Endothelial cell of umbilical vein (primary cell): ENCODE data around the gene ADAT1. TPM values are rescaled to one million over a fixed set of nuclear protein-coding genes. Genes with fewer than 3 reads are reported as not detected.

ENCODE experiments used
- BruUV-seq: library from RNA; stranded (reverse); fragments of 400-500 nt; replicated peaks from 2 replicates; lab custom pipeline; 2021; lab: Mats Ljungman, UMichigan
- CTCF ChIA-PET: fragments of 300-600, 350-600 bp; sonication (Branson Sonifier 250); formaldehyde crosslinking; loops from one replicate; lab custom pipeline; 2021; ENCODE audit warnings: antibody characterized with exemption, inconsistent platforms; lab: Charles Lee
- POLR2A ChIA-PET: fragments of 300-600, 350-600 bp; sonication (Branson Sonifier 250); formaldehyde crosslinking; loops from one replicate; lab custom pipeline; 2021; ENCODE audit warnings: antibody characterized with exemption, inconsistent platforms; lab: Charles Lee
- DNase-seq: peaks from one replicate; pipeline ENCODE4 v3.0.0-alpha.2; 2011; ENCODE audit warnings: low read depth, low spot score
- FAIRE-seq: peaks from 2 replicates; lab custom pipeline; 2011; peaks lifted over from hg19 to GRCh38; lab: Jason Lieb, UNC
- H2AFZ ChIP-seq: 2 replicates; pipeline ENCODE4 v1.6.0; 2012; ENCODE audit warnings: low read depth, low read length, control low read depth, inconsistent platforms
- H3K27ac ChIP-seq: 2 replicates; pipeline ENCODE4 v1.5.1; 2011; ENCODE audit warnings: low read depth, mild to moderate bottlenecking, control low read depth, low read length, moderate library complexity; ENCODE audit not compliant: insufficient read depth
- H3K27me3 ChIP-seq, 2 experiments: 2 replicates each; pipeline versions ENCODE4 v1.6.0 to v1.6.1; 2011; ENCODE audit warnings: low read length in 2 of 2, mixed read lengths in 1 of 2; ENCODE audit not compliant: control insufficient read depth in 2 of 2, insufficient read depth in 2 of 2
- H3K36me3 ChIP-seq, 2 experiments: 2 replicates in 1 of 2; 3 replicates in 1 of 2; pipeline ENCODE4 v1.5.1; 2011; ENCODE audit warnings: low read length in 2 of 2, mild to moderate bottlenecking in 1 of 2, moderate library complexity in 1 of 2; ENCODE audit not compliant: control insufficient read depth in 2 of 2, insufficient read depth in 2 of 2; ENCODE audit errors: extremely low read depth in 1 of 2
- H3K4me1 ChIP-seq: 3 replicates; pipeline ENCODE4 v1.5.1; 2011; ENCODE audit warnings: mild to moderate bottlenecking, low read length; ENCODE audit not compliant: control insufficient read depth, insufficient read depth; ENCODE audit errors: extremely low read depth
- H3K4me2 ChIP-seq: 2 replicates; pipeline ENCODE4 v1.6.1; 2011; ENCODE audit warnings: low read length, control low read depth, mixed read lengths; ENCODE audit not compliant: insufficient read depth
- H3K4me3 ChIP-seq, 3 experiments: fragments of 200-600 bp in 1 of 3; sonication (generic), shearing (Covaris generic) in 1 of 3; replicated peaks in 1 of 3; 2 replicates each; pipeline ENCODE4 v1.5.1; 2011 to 2016; ENCODE audit warnings: control low read depth in 3 of 3, low read length in 3 of 3, mild to moderate bottlenecking in 2 of 3, inconsistent platforms in 1 of 3, low read depth in 1 of 3, moderate library complexity in 1 of 3; ENCODE audit not compliant: insufficient read depth in 1 of 3
- H3K79me2 ChIP-seq: 2 replicates; pipeline ENCODE4 v1.6.0; 2012; ENCODE audit warnings: low read length, inconsistent platforms; ENCODE audit not compliant: control insufficient read depth, insufficient read depth
- H3K9ac ChIP-seq: replicated peaks from 2 replicates; pipeline ENCODE3; 2011; ENCODE audit warnings: low read length, control low read depth; ENCODE audit not compliant: insufficient read depth; ENCODE audit errors: extremely low read depth
- H3K9me1 ChIP-seq: replicated peaks from 3 replicates; pipeline ENCODE4 v1.6.0; 2011; ENCODE audit warnings: mild to moderate bottlenecking, low read length; ENCODE audit not compliant: control insufficient read depth, insufficient read depth; ENCODE audit errors: extremely low read depth
- H3K9me3 ChIP-seq: replicated peaks from 2 replicates; pipeline ENCODE4 v1.5.1; 2012; ENCODE audit warnings: low read length, inconsistent platforms; ENCODE audit not compliant: control insufficient read depth, insufficient read depth
- H4K20me1 ChIP-seq: replicated peaks from 2 replicates; pipeline ENCODE3; 2011; ENCODE audit warnings: mild to moderate bottlenecking, low read length; ENCODE audit not compliant: control insufficient read depth, insufficient read depth; ENCODE audit errors: extremely low read depth
- EZH2 ChIP-seq: IDR thresholded peaks from 2 replicates; pipeline ENCODE4 v1.6.1; 2012; ENCODE audit warnings: borderline replicate concordance, low read depth, mild to moderate bottlenecking, moderate library complexity, low read length, inconsistent platforms; ENCODE audit not compliant: severe bottlenecking
- FOS ChIP-seq: IDR thresholded peaks from 2 replicates; pipeline ENCODE4 v1.6.1; 2011; ENCODE audit warnings: mild to moderate bottlenecking, low read length, moderate library complexity, borderline replicate concordance; ENCODE audit not compliant: insufficient read depth
- GATA2 ChIP-seq: IDR thresholded peaks from 2 replicates; pipeline ENCODE4 v1.7.0; 2011; ENCODE audit warnings: low read depth, mild to moderate bottlenecking, moderate library complexity, mixed read lengths, low read length; ENCODE audit not compliant: insufficient read length, insufficient read depth
- JUN ChIP-seq: IDR thresholded peaks from 2 replicates; pipeline ENCODE4 v1.6.1; 2011; ENCODE audit warnings: borderline replicate concordance, low read depth; ENCODE audit not compliant: insufficient read length, insufficient read depth
- MYC ChIP-seq: IDR thresholded peaks from one replicate; pipeline ENCODE4 v1.6.1; 2011; ENCODE audit warnings: mild to moderate bottlenecking, low read depth, low read length
- POLR2A ChIP-seq: IDR thresholded peaks from 2 replicates; pipeline ENCODE4 v1.6.1; 2012; ENCODE audit warnings: low read depth, mild to moderate bottlenecking, control low read depth, low read length
- POLR2AphosphoS5 ChIP-seq: IDR thresholded peaks from 2 replicates; pipeline ENCODE4 v1.6.1; 2012; ENCODE audit warnings: low read depth, mild to moderate bottlenecking, control low read depth, low read length, moderate library complexity; ENCODE audit not compliant: insufficient read depth
- dilution Hi-C: fragments of 300-500 bp; cut with MboI; formaldehyde crosslinking; loops from one replicate; pipeline ENCODE4 v1.15.0; 2019; ENCODE audit warnings: low sequenced_read_pairs; ENCODE audit not compliant: extremely low pct_ligation_motif_present
- intact Hi-C: fragments of 100-400 bp; cut with micrococcal nuclease; formaldehyde crosslinking; loops from one replicate; pipeline ENCODE4 v1.10.0; 2022
- polyA plus RNA-seq, 4 experiments: library from polyadenylated mRNA; depleted of rRNA in 3 of 4; stranded (reverse) in 3 of 4; unstranded in 1 of 4; fragments of >200 nt; gene quantifications; 2 replicates each; pipeline versions ENCODE4 v1.2.1 to v1.2.3, GENCODE V29; 2011 to 2012; ENCODE audit warnings: missing spikeins in 1 of 4
- total RNA-seq: library from RNA; stranded (reverse); gene quantifications from 2 replicates; pipeline ENCODE4 v1.2.3, GENCODE V29; 2021
- TF ChIP-seq, protein P1 (sequence below), 2 donors: IDR thresholded peaks; 1 replicate in 1 of 2; 2 replicates in 1 of 2; pipeline ENCODE4 v1.5.1; 2011; ENCODE audit warnings: low read length in 2 of 2, mild to moderate bottlenecking in 2 of 2, moderate library complexity in 2 of 2, control low read depth in 1 of 2, inconsistent platforms in 1 of 2, low read depth in 1 of 2; ENCODE audit not compliant: insufficient read depth in 1 of 2; ENCODE audit errors: extremely low read depth in 1 of 2
- TF ChIP-seq, protein P2 (sequence below): IDR thresholded peaks from 2 replicates; pipeline ENCODE4 v1.6.1; 2011; ENCODE audit not compliant: insufficient read depth, insufficient read length

The ADAT1 gene
- total and polyA plus RNA-seq, 2 donors (not counting 3 experiments of a cell fraction or from before 2014, with no cell fraction given), result 27.2 to 56.6 TPM

DNA sequence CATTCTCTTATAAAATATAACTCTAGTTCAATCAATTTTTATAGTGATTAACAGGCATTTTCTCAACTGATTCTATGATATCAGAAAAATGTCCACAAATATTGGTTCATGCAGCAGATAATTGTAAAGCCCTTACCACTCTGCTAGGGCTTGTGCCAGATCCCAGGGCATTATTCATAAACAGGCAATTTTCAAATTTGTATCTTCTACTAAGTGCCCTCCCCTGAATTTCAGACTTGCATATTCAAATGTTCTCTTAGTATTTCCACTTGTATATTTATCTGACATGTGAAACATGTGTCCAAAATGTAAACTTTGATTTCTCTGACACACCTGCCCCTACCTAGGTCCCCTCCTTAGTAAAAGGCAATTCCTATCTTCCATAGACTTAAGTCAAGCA is 44.4 kb upstream of the ADAT1 start:
- no peaks in the 10 kb centered on the region for H3K79me2 ChIP-seq
- intact Hi-C loops, result no loop called here
- no peak overlapping the region for H3K27ac ChIP-seq
- H3K9me1 ChIP-seq, result no peaks in the 10 kb centered on the region
- no peak overlapping the region for H2AFZ ChIP-seq
- no peak overlapping the region for H3K4me3 ChIP-seq
- CTCF ChIA-PET, result no interaction called here
- no peaks in the 10 kb centered on the region for H3K36me3 ChIP-seq
- H4K20me1 ChIP-seq, result no peaks in the 10 kb centered on the region
- H3K9me3 ChIP-seq, result no peaks in the 10 kb centered on the region
- TF ChIP-seq, protein P1, sequence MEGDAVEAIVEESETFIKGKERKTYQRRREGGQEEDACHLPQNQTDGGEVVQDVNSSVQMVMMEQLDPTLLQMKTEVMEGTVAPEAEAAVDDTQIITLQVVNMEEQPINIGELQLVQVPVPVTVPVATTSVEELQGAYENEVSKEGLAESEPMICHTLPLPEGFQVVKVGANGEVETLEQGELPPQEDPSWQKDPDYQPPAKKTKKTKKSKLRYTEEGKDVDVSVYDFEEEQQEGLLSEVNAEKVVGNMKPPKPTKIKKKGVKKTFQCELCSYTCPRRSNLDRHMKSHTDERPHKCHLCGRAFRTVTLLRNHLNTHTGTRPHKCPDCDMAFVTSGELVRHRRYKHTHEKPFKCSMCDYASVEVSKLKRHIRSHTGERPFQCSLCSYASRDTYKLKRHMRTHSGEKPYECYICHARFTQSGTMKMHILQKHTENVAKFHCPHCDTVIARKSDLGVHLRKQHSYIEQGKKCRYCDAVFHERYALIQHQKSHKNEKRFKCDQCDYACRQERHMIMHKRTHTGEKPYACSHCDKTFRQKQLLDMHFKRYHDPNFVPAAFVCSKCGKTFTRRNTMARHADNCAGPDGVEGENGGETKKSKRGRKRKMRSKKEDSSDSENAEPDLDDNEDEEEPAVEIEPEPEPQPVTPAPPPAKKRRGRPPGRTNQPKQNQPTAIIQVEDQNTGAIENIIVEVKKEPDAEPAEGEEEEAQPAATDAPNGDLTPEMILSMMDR (IDR thresholded peaks at IDR 0.05; ENCODE audit: extremely low read depth in 1 of 2, insufficient read depth in 1 of 2, low read depth in 1 of 2, low read length in 2 of 2), result no peak
- TF ChIP-seq POLR2A (no peak), POLR2AphosphoS5 (no peak), FOS (no peak), JUN (no peak), EZH2 (no peak), GATA2 (no peak), MYC (no peak)
- TF ChIP-seq, protein P2, sequence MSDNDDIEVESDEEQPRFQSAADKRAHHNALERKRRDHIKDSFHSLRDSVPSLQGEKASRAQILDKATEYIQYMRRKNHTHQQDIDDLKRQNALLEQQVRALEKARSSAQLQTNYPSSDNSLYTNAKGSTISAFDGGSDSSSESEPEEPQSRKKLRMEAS, result no peak
- dilution Hi-C loops, result no loop called here
- no peak overlapping the region for H3K9ac ChIP-seq
- DNase-seq (no peak), FAIRE-seq (no peak)
- H3K4me1 ChIP-seq, result no peaks in the 10 kb centered on the region
- H3K4me2 ChIP-seq, result no peak overlapping the region
- POLR2A ChIA-PET, result no interaction called here
- BruUV-seq, result no TSS peak
- H3K27me3 ChIP-seq, result no peaks in the 10 kb centered on the region
